ENCODE measurements around the gene KLHL25.

The KLHL25 gene

DNA sequence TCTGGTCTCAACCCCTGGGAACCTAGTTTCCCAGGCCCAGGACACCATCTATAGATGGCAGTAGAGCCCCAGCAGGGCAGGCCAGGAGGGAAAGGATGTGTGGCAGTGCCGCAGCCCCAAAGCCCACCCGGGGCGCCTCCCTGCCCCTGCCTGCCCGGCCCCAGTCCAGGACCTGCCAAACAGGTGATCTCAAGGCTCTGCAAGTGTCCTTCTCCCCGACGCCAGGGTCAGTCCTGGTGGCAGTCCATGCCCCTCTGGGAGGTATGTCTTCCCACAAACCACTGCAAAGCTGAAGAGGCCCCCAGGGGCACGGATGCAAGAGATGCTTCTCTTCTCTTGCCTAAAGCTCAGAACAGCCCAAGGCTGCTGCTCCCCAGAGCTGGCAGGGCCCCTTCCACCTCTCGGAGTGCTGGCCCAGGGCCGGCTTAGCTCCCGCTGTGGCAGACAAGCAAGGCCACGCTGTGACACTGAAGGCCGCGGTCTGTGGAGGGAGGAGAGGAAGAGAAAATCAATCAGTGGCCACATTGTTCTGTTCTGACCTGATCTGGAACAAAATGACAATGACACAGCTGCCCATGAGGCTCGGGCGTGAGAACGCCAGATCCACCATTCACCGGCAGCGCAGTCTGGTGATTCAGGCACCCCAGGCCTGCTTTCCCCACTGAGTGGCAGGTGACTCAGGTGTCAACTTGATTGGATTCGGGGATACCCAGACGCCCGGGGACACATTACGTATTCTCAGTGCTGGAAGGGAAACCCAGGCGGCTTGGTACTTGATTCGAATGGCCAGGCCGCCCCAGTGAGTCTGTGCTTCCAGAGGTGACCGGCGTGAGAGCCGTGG lies 34.0 kb downstream of the KLHL25 start:
- no peak for DNase-seq (ENCODE audit: low read depth)

DNA sequence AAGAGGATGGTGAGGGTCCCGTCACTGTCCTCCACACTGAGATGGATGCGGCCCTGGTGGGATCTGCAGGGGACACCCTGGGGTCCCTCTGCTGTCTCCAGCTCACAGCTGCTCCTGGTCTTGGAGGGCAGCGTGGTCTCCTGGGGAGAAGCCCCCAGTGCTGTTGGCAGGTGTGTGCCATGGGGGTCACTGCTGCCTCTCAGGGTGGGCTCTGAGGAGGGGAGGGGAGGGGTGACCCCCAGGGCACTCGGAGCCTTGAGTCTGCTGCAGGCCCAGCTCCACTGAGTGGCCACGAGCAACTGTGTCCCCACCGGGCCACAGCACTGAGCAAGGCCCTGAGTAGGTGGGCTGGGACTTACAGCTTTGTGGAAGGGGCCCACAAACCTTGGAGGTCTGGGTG lies 34.7 kb downstream of the KLHL25 start:
- DNase-seq (ENCODE audit: low read depth) = no peak

DNA sequence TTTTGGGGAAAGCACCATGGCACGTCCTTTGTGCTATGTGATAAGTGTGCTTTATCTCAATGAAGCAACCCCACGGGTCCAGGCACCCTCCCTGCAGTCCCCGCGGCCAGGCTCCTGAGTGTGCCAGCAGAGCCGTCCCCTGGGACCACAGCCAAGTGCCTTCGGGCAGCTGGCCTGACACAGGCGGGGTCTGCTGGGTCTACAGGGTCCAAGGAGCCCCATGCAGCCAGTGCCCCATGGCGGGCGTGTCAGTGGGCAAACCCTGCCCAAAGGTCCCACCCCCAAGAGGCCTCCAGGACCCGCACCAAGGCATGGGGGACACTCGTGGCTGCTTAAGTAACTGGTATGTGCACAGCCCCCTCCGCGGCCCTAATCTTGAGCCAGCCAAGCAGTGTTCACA lies 35.3 kb downstream of the KLHL25 start:
- DNase-seq (ENCODE audit: low read depth) = no peak

DNA sequence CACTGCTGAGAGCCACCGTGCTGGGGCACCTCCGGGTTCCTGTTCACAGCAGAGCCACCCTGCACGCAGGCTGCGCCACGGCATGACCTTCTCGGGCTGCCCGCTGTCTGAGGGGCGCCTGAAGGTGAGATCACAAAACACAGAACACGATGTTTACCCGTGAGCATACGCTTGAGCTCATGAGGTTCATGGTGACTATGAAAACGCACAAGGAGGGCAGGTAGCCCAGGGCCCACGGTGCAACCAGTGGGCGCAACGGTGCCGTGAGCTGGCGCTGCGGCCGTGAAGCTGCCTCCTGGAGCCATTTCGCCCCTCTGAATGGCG lies 36.1 kb downstream of the KLHL25 start:
- DNase-seq (ENCODE audit: low read depth) = no peak

DNA sequence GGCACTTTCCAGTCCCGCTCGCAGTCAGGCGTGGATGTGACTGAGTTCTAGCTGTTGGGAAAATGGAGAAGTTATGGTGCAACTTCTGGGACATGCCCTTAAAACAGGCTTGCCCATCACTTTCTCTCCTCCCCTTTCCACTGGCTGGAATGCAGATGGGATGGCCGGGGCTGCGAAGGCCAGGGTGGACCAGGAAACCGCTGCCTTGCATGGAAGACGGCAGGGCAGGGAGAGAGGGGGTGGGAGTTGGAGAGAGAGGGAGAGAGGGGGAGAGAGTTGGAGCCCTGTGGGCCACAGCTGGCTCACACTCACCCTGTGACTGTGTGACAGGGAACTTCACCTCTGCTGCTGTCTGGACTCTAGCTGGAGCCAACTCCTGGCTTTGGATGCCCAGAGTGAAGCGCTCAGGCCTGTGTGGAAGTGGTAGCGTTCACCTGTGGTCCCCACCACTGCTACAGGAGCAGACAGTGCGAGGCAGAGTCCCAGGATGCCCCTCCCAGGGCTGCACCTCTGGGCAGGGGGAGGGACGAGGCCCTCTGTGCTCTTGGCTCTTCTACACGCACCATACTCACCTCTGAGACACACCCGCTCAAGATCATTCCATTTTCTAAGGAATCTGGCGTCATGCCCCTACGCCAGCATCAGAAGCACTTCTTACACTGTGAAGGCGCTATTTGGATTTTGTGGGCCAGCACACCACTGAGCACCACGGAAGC lies 36.6 kb downstream of the KLHL25 start:
- DNase-seq (ENCODE audit: low read depth) = no peak

DNA sequence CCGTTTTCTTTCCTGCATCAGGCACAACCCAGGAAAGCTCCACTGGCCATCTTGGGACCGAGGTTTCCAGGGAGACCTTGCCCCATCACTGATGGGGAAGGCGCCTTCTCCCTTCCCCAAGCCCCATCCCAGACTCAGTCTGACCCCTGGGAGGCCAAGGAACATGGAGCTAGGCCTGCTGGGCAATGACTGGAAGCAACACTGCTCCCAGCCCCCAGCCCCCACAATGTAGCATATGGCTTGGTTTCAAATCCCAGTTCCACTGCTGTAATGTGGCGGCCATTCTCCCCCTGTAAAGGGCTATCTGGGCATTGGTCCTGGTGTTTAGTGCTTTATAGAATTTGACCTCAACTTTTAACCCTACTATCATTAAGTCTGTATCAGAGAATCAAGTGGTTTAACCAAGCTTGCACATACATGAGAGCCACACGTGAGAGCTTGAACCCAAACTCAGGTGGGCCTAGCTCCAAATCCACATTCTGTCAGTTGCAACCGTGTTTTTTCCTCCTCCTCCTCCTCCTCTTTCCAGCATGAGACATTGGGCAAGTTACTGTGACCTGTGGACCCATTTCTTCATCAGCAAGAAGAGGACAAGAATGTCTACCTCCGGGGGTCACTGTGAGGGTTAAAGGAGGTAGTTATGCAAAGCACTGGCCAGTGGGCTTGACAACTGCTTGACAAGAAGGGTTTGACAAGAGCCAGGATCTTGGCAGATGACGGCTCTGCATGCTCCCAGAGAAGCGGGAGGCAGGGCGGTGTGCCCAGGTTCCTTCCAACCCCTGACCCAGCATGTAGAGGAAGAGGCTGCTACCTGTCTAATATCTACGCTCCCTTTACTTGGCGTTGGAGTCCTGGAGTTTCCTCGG lies 37.4 kb downstream of the KLHL25 start:
- DNase-seq (ENCODE audit: low read depth) = no peak

DNA sequence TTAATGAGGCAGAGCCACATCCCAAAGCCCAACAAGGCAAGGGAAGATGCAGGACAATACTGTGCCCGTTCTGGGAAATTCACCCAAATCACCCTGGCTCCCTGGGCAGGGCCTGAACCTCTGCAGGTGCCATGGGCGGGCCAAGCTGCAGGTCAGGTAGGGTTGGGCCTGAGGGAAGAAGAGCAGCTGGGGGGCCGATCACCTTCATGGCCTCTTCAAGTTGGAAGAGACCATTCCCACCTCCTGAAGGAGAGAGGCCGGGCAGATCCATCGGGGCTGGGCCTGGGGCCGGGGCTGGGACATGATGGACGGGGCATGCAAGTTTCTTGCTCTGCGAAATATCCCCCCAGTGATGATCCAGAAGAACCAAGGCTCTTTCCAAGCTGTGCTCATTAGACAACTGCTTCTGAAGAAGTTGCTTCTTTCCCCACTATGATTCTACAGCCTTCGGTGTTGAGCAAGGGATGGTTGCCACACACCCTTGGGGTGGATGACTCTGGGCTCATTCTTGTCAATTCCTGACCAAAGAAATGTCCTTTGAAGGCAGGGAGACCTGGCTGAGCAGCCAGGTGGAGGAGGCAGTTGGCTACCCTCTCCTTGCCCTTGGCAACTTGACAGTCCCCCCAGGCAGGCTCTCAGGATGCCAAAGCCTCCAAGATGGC lies 38.2 kb downstream of the KLHL25 start:
- DNase-seq (ENCODE audit: low read depth) = no peak

DNA sequence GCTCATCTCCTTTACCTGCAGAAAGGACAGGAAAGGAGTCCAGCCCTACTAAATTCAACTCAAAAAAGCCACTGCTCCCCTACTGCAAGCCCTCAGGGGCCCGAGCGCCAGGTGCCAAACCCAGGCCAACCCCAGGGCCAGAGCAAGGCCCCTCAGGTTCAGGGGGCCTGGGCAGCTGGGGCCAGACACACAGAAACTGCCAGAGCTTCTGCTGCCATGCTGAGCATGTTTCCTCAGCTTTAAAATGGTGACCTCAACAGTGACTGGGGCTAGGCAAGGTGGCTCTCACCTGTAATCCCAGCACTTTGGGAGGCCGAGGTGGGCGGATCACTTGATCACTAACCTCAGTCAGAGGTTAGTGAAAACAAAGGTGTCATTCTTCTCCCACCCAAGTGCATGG lies 38.8 kb downstream of the KLHL25 start:
- no peak for DNase-seq (ENCODE audit: low read depth)

DNA sequence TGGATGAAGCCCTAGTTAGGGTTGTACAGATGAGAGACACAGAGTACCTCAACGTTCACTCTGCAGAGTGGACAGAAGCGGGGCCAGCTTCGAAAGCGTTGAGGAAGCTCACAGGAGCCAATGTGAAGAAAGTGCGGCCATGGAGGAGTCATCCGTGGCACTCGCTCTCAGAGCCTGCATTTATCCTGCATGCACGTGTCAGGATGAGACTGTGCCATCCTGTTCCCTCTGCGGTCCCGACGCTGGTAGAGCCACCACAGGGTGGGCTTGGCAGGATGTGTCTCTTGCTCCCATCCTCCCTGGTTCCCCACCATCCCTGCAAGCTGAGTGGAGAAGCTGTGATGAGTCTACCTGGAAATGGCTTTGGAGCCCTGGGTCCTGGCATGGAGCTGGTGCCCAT lies 39.3 kb downstream of the KLHL25 start:
- no peak for DNase-seq (ENCODE audit: low read depth)

DNA sequence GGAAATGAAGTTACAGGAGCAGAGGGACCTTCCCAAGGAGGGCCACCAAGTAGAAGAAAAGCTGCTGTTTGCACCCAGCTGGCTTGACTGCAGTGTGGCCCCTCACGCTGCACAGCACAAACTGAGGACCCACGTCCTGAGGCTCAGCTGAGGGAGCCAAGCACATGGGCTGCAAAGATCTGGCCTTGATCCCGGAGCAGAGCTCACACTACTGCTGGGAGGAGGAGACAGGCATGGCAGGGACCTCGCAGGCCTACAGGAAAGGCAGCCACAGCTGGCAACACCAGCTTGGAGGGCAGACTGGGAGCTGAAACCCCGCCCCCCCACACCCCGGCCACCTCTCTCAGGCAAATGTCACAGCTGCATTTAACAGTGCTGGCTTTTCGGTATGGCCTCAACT lies 39.7 kb downstream of the KLHL25 start:
- DNase-seq (ENCODE audit: low read depth) = no peak

DNA sequence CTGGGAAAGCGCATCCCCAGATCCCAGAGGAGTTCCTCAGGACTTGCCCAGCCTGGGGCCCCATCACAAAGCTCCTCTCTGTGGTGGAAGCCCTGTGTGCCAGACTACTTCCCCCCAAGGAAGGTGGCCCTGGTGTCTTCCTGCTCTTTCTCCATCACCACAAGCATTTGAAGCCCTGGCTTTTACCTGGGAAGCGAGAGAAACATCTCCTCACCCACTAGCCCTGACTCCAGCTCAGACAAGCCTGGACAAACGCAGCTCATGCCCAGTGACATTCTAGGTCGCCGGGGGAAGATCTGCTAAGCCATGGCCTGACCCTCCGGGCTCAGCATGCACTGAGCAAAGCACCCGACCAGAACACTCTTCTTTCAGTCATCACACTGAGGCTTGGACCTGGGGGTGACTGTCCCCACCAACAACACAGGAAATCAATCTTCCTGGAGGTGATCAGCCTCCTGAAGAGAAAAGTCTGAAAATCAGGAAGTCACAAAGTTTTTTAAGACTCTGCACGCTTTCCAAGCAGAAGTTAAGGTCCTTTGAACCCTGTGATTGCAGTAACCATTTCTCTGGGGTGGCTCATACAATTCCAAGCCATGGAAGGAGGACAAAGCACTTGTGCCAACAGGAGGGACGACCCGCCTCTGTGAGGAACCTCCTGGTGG lies 40.8 kb downstream of the KLHL25 start:
- DNase-seq (ENCODE audit: low read depth) = no peak

DNA sequence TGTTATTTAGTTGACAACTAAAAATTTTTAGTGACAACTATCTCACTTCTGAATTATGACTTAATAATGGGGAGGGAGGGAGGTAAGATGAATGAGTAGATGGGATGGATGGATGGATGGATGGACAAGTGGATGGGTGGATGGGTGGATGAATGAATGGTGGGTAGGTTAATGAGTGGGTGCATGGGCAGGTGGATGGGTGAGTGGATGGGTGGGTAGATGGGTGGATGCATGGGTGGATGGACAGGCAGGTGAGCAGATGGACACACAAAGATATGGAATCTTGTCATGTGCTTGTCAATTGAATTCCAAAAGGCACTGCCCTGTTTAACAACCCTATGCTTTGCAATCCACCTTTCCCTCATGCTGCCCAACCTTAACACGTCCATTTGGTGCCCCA lies 41.5 kb downstream of the KLHL25 start:
- DNase-seq (ENCODE audit: low read depth) = no peak

DNA sequence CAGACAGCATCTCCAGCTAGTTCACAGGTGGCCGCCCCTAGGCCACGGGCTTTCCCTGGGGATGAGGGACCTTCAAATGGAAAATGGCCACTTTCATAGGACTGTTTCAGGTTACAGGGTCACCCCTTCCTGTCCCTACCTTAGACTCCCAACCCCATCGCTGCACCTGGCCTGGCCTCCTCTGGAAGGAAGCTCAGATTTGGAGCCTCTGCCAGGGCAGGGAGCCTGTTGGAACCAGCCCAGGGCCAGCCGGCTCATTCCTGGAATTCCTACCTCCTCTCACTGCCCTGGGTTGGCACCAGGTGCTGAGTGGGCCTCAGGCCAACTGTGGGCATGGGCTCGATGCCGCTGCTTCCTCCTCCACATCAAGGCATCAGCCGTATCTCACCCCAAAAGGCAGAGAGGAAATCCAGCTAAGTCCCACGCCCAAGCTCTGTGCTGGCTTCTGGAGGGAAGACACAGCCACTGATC lies 42.2 kb downstream of the KLHL25 start:
- DNase-seq (ENCODE audit: low read depth) = no peak

DNA sequence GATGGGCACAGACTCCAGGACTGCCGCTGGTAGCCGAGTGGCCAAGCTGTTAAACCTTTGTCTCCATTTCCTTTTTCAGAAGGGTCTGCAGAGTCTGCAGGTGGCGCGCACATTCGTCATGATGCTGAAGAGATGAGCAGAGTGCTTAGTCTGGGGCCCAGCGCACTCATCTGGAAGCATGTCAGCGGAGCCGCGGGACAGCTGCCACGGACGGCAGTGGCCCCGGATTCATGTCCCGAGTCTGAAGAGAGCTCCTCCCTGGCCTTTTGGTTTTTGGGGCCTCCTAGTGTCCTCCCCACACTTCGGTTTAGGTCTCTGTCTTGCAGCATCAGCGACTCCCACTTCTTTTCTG lies 42.6 kb downstream of the KLHL25 start:
- DNase-seq (ENCODE audit: low read depth) = no peak

DNA sequence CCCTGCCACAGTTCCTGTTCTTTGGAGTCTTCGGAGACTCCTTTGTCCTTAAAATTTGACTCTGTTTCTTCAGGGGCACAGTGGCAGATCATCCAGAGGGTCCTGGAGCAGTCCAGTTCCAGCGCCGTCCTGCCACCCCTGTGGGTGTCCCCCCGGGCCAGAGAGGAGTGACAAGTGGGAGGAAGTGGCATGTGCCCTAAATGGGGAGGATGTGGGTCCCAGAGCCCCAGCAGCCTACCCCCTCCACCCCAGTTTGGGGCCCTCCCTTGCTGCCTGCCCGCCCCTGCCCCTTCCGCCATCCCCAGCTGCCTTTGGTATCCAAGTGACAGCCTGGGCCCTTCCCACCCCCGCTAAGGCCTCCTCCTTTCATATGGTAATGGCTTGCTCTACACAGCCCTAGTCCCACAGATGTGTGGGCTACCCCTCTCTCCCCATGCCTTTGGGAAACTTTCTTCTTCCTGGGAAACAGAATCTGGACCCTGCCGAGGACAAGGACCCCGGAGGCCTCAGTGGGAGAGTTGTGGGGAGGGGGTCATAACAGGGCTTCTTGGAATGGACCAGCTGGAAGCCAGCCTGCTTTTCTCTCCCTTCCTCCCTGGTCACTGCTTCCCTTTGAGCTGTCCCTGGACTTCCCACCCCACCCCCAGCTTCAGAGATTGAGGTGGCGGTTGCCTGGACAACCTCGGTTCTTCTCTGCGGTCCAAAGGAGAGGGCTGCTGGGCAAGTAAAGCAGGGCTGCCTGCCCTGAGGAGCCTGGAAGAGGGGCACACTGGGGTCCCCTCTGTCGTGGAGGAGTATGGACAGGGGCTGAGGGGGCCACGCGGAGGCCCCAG lies 43.2 kb downstream of the KLHL25 start:
- no peak for DNase-seq (ENCODE audit: low read depth)

DNA sequence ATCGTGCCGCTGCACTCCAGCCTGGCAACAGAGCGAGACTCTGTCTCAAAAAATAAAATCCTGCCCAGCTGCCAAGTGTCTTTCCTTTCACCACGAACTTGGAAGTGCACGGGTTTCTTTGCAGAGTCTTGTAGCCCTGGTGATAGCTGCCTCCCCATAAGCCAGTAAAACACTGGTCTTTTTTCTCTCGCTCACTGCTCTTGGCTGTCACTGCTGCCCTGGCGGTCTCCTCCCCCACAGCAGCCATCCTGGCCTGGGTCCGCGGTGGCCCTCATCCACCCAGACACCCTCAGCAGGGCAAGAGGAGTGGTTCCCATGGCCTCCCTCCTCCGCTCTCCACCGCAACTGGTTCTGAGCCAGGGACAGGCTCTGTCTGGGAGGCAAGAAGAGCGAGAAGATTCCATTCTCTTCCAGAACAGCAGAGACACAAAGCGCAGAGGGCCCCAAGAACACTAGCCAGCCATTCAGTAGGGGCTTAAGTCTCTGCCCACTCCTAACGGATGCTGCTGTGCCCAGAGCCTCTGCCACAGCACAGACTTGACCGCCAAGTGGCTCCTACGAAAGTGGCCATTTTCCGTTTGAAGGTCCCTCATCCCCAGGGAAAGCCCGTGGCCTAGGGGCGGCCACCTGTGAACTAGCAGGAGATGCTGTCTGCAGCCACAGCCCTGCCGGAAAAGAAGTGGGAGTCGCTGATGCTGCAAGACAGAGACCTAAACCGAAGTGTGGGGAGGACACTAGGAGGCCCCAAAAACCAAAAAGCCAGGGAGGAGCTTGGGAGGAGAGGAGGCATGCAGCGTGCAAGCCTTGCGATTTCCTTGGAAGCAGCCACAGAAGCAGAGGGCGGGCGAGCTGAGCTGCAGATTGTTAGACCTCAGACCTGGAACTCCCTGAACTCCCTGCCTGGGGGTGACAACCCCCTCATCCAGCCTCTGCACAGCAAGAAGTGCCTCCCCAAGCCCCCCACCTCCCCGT lies 44.1 kb downstream of the KLHL25 start:
- DNase-seq (ENCODE audit: low read depth) = no peak

DNA sequence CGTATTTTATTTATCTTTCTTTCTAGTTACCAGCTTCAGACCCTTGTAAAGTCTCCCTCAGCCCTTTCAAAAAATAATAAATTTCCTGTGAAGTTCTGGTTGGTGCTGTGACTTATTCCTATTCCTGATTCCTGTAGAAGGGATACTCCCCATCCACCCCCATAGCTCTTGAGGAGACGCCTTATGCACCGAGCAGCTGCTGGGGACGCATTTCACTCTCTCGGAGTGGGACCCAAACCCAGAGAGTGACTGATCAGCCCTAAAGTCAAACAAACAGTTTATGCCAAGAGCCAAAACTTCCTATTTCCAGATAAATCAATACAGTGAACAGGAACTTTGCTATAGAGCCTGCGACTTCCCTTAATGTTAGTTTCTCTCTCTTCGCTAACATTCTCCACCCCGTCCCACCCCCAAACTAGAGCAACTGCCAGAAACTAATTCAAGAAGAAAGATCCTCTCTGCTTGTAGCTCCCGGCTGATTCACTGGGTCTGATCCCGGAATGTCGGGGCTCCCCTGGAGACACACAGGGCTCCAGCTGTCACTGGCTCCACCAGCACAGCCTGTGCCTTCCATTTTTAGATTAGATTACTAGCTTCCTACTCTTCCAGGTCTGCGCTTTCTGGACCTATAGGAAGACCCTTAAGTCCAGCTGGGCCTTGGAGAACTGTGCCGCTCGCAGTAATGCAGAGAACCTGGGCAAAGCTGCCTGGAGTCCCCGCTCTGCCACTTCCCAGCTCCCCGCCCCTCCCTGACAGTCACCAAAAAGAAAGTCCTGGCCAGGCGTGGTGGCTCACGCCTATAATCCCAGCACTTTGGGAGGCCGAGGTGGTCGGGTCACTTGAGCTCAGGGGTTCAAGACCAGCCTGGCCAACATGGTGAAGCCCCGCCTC lies 45.2 kb downstream of the KLHL25 start:
- no peak for DNase-seq (ENCODE audit: low read depth)

DNA sequence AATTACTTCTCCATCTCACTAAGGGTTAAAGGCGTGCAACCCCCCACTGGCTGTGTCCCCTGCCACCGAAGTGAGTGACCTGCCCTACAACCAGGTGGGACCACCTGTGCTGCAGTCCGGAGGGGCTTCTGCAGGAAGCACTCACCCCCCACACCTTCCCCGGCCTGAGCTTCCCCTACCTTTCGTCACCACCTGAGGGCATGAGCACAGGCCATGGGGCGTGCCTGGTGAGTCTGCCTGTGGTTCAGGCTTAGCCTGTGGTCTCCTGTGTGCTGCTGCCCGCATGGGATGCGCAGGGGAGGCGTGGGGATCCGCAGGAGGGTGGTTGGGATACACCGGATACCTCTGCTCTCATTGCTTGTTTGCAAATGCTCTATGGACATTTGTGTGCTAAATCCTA lies 46.0 kb downstream of the KLHL25 start:
- no peak for DNase-seq (ENCODE audit: low read depth)

DNA sequence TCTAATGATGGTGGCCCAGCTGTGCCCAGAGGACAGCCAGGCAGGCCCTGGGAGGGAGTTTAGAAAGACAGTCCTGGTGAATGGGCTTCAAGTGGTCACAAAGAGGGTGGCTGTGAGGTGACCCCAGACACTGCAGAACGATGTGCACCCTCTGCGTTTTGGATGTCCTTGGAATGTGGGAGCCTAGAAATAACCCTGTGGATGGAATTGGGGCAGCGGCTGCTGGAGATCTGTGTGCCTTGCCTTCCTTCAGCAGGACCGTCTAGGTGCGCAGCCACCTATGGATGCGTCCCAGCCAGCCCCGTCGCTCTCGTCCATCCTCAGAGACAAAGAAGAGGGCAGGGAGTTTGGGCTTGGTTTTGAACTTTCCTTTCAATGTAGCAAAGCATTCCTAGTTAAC lies 46.5 kb downstream of the KLHL25 start:
- DNase-seq (ENCODE audit: low read depth) = no peak

All from stimulated activated CD8-positive, alpha-beta memory T cell treated with anti-CD3 and anti-CD28 coated beads, Interleukin-4, amount 100 ng/mL, for 24 hours (primary cell).